AG09319 (cell line): ENCODE data around the gene WWC2.
A peak's percentile ranks its signal among the peaks of the same experiment; 100 is the strongest.

Experiments used
- DNase-seq: peaks from one replicate; pipeline ENCODE4 v3.0.0-alpha.2; 2010; ENCODE audit warnings: low read depth; ENCODE audit errors: extremely low read depth
- CTCF ChIP-seq: IDR thresholded peaks from 2 replicates; pipeline ENCODE4 v1.5.1; 2011; ENCODE audit warnings: low read depth, mild to moderate bottlenecking, inconsistent platforms, low read length, moderate library complexity

WWC2 gene

GRCh38 chr4:183284965-183285364, 185.9 kb downstream of the WWC2 start:
- peak; percentile 69 for DNase-seq
- TF ChIP-seq CTCF, result no peak

GRCh38 chr4:183285886-183286285, 186.8 kb downstream of the WWC2 start:
- DNase-seq, result no peak
- no peak for TF ChIP-seq CTCF

GRCh38 chr4:183286590-183287308, 187.7 kb downstream of the WWC2 start:
- no peak for DNase-seq
- TF ChIP-seq CTCF, result no peak

GRCh38 chr4:183287309-183287659, 188.2 kb downstream of the WWC2 start:
- DNase-seq, result no peak
- no peak for TF ChIP-seq CTCF

- no peak for DNase-seq
- TF ChIP-seq CTCF, result no peak
Observed at GRCh38 chr4:183287677-183288076, 188.6 kb downstream of the WWC2 start.

- no peak for TF ChIP-seq CTCF
- no peak for DNase-seq
Observed at GRCh38 chr4:183288955-183289354, 189.9 kb downstream of the WWC2 start.

GRCh38 chr4:183289688-183290087, 190.6 kb downstream of the WWC2 start:
- TF ChIP-seq CTCF, result no peak
- DNase-seq, result no peak
